ENCODE data around the gene RIPK1. TPM values are rescaled to one million over a fixed set of nuclear protein-coding genes. Genes with fewer than 3 reads are reported as not detected.

The RIPK1 gene
- total and polyA plus RNA-seq, 10 of the 15 experiments (the other 5 are each of a cell fraction or from before 2014, with no cell fraction given): 1.6 to 11.2 (median 6.3) TPM

GRCh38 chr6:3140201-3140600 lies 71.9 kb downstream of the RIPK1 start:
- peaks cover 7% of the 10 kb centered on the region for H3K4me1 ChIP-seq (ENCODE audit: control insufficient read depth, insufficient read depth, low read length)
- FAIRE-seq (no peak), ATAC-seq (no peak), DNase-seq (ENCODE audit: low read depth, low spot score) (no peak)
- no peak overlapping the region for H3K4me2 ChIP-seq (ENCODE audit: control insufficient read depth, insufficient read depth)
- H3K27me3 ChIP-seq (replicated peaks in 1 of 2; ENCODE audit: control insufficient read depth in 2 of 2, insufficient read depth in 2 of 2, low read length in 1 of 2): no peaks in the 10 kb centered on the region
- H3K36me3 ChIP-seq (ENCODE audit: control insufficient read depth in 2 of 2, insufficient read depth in 2 of 2, low read length in 1 of 2): no peaks in the 10 kb centered on the region
- POLR2A ChIA-PET: no interaction called here
- H4K20me1 ChIP-seq (ENCODE audit: control insufficient read depth, insufficient read depth): no peaks in the 10 kb centered on the region
- TF ChIP-seq KDM1A (IDR thresholded peaks at IDR 0.05; ENCODE audit: borderline replicate concordance) (no peak), ZNF622 (IDR thresholded peaks at IDR 0.05) (no peak), SREBF2 (IDR thresholded peaks at IDR 0.05; ENCODE audit: low read length) (no peak), BCL11A (IDR thresholded peaks at IDR 0.05; ENCODE audit: low read depth, low read length) (no peak), CHD4 (IDR thresholded peaks at IDR 0.05) (no peak), MXI1 (IDR thresholded peaks at IDR 0.05; ENCODE audit: low read depth, low read length) (no peak)
- 94% methylated on average over 19 of the region's 20 CpGs for WGBS (ENCODE audit: insufficient coverage, insufficient replicate concordance, low lambda C conversion rate, missing lambda C conversion rate)
- intact Hi-C loops (cut with micrococcal nuclease; ENCODE audit: unreplicated experiment): no loop called here
- no peak overlapping the region for H2AFZ ChIP-seq (ENCODE audit: control insufficient read depth, low read depth, low read length)
- BruUV-seq (replicated peaks): no TSS peak
- no peak overlapping the region for H3K9ac ChIP-seq (ENCODE audit: control insufficient read depth, insufficient read depth, low read length)
- SMC1A ChIA-PET (ENCODE audit: uncharacterized antibody, unreplicated experiment): interaction anchor here (1.1 to 1.2 kb wide), 3 partner anchors 19 to 112 kb away, joined by 3 to 5 read pairs (median 3); no protein-coding TSS in a partner anchor
- no peaks in the 10 kb centered on the region for H3K79me2 ChIP-seq (ENCODE audit: control insufficient read depth, insufficient read depth, low read length)
- H3K4me3 ChIP-seq: no peak overlapping the region
- in situ Hi-C loops (cut with MboI): no loop called here
- H3K9me3 ChIP-seq (replicated peaks; ENCODE audit: control insufficient read depth, insufficient read depth, low read length): no peaks in the 10 kb centered on the region
- no peak overlapping the region for H3K27ac ChIP-seq (ENCODE audit: control insufficient read depth, insufficient read depth)
- CTCF ChIA-PET: interaction anchor here (1.4 to 1.7 kb wide), 2 partner anchors 13 to 17 kb away, joined by 3 to 5 read pairs; partner anchors contain the start of gene TUBB2A
- RAD21 ChIA-PET (ENCODE audit: unreplicated experiment): no interaction called here

- CTCF ChIA-PET: no interaction called here
- Histone ChIP-seq H3K9me3 (replicated peaks; ENCODE audit: control insufficient read depth, insufficient read depth, low read length) (no peaks in the 10 kb centered on the region), H2AFZ (ENCODE audit: control insufficient read depth, low read depth, low read length) (no peak overlapping the region), H4K20me1 (ENCODE audit: control insufficient read depth, insufficient read depth) (no peaks in the 10 kb centered on the region), H3K36me3 (ENCODE audit: control insufficient read depth in 2 of 2, insufficient read depth in 2 of 2, low read length in 1 of 2) (no peaks in the 10 kb centered on the region), H3K27ac (ENCODE audit: control insufficient read depth, insufficient read depth) (no peak overlapping the region), H3K4me3 (no peak overlapping the region), H3K4me2 (ENCODE audit: control insufficient read depth, insufficient read depth) (no peak overlapping the region), H3K9ac (ENCODE audit: control insufficient read depth, insufficient read depth, low read length) (no peak overlapping the region), H3K4me1 (ENCODE audit: control insufficient read depth, insufficient read depth, low read length) (peaks cover 7% of the 10 kb centered on the region), H3K79me2 (ENCODE audit: control insufficient read depth, insufficient read depth, low read length) (no peaks in the 10 kb centered on the region), H3K27me3 (replicated peaks in 1 of 2; ENCODE audit: control insufficient read depth in 2 of 2, insufficient read depth in 2 of 2, low read length in 1 of 2) (no peaks in the 10 kb centered on the region)
- intact Hi-C loops (cut with micrococcal nuclease; ENCODE audit: unreplicated experiment): no loop called here
- TF ChIP-seq, protein P1, sequence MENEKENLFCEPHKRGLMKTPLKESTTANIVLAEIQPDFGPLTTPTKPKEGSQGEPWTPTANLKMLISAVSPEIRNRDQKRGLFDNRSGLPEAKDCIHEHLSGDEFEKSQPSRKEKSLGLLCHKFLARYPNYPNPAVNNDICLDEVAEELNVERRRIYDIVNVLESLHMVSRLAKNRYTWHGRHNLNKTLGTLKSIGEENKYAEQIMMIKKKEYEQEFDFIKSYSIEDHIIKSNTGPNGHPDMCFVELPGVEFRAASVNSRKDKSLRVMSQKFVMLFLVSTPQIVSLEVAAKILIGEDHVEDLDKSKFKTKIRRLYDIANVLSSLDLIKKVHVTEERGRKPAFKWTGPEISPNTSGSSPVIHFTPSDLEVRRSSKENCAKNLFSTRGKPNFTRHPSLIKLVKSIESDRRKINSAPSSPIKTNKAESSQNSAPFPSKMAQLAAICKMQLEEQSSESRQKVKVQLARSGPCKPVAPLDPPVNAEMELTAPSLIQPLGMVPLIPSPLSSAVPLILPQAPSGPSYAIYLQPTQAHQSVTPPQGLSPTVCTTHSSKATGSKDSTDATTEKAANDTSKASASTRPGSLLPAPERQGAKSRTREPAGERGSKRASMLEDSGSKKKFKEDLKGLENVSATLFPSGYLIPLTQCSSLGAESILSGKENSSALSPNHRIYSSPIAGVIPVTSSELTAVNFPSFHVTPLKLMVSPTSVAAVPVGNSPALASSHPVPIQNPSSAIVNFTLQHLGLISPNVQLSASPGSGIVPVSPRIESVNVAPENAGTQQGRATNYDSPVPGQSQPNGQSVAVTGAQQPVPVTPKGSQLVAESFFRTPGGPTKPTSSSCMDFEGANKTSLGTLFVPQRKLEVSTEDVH (IDR thresholded peaks at IDR 0.05; ENCODE audit: low read depth, partially characterized antibody): no peak
- TF ChIP-seq ZBED1 (IDR thresholded peaks at IDR 0.05; ENCODE audit: borderline replicate concordance) (no peak), NR2C1 (IDR thresholded peaks at IDR 0.05) (no peak), EED (IDR thresholded peaks at IDR 0.05; ENCODE audit: low read depth) (no peak), RCOR1 (conservative IDR thresholded peaks at IDR 0.05; ENCODE audit: low read depth, low read length) (no peak)
- RAD21 ChIA-PET (ENCODE audit: unreplicated experiment): no interaction called here
- ATAC-seq: no peak
- no TSS peak for BruUV-seq (replicated peaks)
- POLR2A ChIA-PET: no interaction called here
- in situ Hi-C loops (cut with MboI): no loop called here
- no peak for FAIRE-seq
- SMC1A ChIA-PET (ENCODE audit: uncharacterized antibody, unreplicated experiment): no interaction called here
- DNase-seq (ENCODE audit: low read depth, low spot score): no peak
Measured at GRCh38 chr6:3142536-3142935, 74.2 kb downstream of the RIPK1 start.

Data from GM12878 (cell line).